Limb (tissue), 2 donors: ENCODE results near the gene TMEM63B.

ENCODE experiments used
- DNase-seq, 2 donors: peaks; one replicate each; pipeline ENCODE4 v3.0.0-alpha.2; 2016; ENCODE audit errors: extremely low spot score in 2 of 2

The TMEM63B gene

GRCh38 chr6:44117397-44118128, 9.8 kb upstream of the TMEM63B start:
- DNase-seq: no peak

- no peak for DNase-seq
These were observed 7.6 kb upstream of the TMEM63B start for GRCh38 chr6:44119704-44120262.

DNA sequence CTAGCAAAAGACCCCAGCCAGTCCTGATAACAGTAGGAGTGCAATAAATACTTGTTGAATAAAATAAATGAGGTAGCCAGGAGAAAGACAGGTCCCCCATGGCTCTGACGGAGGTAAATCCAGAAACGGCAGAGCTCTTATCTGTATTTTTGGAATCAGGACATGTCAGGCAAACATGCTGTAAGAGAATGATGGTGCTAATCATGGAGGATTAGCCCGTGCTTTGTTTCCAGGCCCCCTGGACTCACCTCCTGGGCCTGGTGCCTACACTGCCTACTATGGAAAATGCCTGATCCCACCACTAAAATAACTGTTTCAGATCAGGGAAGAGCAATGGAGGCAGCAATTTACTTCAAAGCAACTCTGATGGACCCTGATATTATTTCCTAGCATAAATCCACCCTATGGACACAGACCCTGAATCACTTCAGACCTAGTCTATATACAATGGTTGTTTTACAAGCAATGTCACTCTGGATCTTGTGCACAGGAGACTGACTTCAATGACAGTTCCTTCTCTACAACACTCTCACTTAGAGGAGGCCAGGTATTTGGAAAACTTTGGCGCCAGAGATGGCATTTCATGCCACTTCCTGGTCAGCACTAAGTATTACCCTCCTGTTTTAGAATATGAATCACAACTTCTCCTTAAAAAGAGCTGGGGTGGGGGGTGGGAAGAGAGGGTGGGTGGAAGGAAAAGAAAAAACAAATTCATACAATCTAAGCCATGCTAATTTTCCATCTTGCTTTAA, 6.5 kb upstream of the TMEM63B start:
- no peak for DNase-seq

GRCh38 chr6:44122801-44123200, 4.6 kb upstream of the TMEM63B start:
- DNase-seq: no peak

DNA sequence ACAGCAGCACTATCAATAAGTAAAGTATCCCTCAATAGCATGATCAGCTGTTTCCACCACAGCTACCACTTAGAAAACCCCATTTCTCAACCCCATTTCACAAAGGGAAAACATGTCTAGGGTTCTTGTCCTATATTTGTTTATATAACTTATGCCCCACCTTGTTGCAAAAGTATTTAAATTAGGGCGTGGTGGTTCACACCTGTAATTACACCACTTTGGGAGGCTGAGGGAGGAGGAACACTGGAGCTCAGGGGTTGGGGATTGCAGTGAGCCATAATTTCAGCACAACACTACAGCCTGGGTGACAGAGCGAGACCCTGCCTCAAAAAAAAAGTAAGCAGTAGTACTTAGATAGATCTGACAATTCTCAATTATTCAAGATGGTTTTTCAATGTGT, 3.8 kb upstream of the TMEM63B start:
- DNase-seq: no peak

DNA sequence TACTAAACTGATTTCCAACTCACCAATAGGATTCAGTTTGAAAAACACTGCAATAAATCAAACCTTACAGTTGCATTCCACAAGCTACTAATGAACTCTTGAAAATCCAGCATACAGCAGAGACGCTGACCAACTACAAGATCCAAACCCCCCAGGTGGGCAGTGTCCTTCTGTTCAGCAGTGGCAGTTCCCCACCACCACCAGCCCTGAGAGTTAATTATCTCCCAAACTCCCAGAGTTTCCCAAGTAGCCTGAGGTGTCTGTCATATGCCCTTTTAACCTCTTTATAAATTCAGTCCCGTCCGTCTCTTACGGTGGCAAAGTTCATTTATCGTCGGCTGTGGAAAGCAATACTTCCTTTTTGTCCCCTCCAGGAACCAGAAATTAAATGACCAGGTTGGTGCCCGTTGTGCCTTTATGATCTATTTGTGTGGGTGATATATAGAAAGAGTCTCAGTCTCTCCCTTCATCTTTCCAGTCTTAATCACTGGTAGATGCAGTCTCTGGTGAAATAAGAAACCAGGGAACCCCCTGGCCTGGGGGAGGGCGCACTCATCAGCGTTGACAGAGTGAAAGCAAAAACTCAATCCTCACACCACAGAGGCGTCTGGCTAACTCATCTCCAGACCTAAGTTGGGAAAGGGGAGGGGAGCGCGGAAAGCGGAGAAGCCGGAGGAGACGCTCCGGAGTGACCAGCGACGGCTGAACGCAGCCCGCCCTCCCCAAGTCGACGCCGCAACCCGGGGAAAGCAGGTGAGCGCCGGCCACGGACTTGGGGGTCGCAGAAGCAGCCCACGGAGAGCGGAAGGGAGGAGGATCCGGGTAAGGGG, 819 bp upstream of the TMEM63B start:
- peak in 1 of 2 donors; percentile 47 for DNase-seq

GRCh38 chr6:44128020-44128917, 915 bp downstream of the TMEM63B start:
- peak in 1 of 2 donors; percentile 61 for DNase-seq

GRCh38 chr6:44129841-44130322, 2.5 kb downstream of the TMEM63B start:
- DNase-seq: no peak

DNA sequence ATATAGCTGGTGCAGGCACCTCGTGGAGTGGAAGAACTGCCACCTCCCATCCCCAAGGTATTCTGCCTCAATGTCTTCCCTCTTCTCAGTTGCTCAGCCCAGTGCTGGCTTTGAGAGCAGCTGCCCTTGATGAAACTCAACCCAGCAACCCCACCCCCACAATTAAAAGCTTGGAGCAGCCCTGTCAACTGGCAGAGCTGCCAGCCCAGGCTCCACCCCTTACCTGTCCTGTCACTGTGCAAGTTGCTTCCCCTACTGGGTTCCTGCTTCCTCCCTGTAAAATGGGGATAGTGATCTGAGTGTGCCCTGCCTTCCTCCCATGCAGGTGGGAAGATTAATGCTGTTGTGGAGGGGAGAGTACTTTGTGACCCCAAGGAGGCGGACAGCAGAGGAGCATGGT, 4.5 kb downstream of the TMEM63B start:
- DNase-seq: no peak

- DNase-seq: no peak
These were observed 5.1 kb downstream of the TMEM63B start for GRCh38 chr6:44132476-44132875.

- DNase-seq: peak in 1 of 2 donors; percentile 68
These were observed 5.9 kb downstream of the TMEM63B start for GRCh38 chr6:44133003-44133931.

DNA sequence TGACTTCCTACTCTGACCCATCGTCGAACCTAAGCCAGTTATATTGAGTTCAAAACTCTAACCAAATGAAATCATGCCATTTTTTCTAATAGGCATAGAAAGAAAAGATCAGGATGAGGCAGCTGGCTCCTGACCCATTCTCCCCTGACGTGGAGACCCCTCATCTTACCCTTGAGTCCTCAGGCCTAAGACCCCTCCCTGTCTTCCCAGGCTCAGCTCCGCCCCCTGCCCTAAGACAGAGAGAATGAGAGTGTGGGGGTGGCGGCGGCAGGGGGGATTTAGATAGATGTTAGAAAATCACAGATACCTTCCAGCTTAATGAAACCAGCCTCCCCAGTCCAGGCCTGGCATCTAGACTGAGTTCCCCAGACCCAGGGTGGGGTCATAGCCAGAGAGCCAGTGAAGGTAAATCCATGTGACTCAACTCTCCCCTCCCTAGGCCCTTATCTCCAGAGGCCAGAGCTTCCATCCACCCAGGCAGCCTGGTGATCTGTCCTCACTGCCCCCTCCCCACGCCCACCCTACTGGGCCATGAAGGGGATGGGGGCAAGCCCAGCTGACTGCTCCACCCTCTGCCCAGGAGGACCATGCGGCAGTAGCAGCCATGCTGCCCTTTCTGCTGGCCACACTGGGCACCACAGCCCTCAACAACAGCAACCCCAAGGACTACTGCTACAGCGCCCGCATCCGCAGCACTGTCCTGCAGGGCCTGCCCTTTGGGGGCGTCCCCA, 6.8 kb downstream of the TMEM63B start:
- no peak for DNase-seq

DNA sequence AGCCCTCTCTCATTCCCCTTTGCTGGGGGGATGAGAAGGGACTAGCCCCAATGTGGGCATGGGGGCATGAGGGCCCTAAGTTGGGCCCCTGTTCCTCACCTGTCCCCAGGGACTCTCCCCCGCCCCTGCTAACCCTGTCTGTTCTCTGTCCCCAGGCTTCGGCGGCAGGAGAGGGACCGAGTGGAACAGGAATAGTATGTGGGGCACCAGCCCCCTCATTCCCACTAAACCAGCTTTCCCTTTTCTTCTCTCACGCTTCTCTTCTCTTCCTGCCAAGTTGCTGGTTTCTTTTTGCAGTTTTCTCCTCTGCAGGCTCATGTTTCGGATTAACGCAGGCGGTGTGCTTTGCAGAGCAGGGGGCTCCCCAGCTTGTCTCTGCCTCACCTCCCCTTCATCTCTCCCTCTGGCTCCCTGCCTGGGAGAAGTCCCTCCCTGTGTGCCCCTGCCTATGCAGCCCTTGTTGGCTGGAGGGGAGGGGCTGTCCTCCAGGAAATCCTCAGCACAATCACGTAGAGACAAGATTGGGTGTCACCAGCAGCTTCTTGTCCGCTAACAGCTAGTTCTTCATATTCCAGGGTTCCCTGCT, 7.9 kb downstream of the TMEM63B start:
- peak in 1 of 2 donors; percentile 63 for DNase-seq

DNA sequence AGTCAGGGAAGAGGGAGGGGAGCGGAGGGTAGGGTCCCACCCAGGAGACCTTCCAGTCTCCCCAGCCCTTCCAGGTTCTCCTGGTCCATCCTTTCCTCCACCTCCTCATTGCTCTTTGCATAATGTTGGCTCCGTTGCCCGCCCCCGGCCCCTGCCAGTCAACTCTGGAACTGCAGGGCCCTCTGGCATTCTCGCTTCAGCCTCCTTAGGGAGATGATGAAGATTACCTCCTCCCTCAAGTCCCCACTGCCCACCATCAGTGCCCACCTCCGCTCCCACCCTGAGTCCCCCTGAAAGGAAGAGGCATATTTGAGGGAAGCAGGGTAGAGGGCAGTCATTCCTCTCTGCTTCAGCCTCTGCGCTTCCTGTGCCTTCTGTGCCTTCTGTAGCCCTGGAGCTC, 8.5 kb downstream of the TMEM63B start:
- DNase-seq: no peak

DNA sequence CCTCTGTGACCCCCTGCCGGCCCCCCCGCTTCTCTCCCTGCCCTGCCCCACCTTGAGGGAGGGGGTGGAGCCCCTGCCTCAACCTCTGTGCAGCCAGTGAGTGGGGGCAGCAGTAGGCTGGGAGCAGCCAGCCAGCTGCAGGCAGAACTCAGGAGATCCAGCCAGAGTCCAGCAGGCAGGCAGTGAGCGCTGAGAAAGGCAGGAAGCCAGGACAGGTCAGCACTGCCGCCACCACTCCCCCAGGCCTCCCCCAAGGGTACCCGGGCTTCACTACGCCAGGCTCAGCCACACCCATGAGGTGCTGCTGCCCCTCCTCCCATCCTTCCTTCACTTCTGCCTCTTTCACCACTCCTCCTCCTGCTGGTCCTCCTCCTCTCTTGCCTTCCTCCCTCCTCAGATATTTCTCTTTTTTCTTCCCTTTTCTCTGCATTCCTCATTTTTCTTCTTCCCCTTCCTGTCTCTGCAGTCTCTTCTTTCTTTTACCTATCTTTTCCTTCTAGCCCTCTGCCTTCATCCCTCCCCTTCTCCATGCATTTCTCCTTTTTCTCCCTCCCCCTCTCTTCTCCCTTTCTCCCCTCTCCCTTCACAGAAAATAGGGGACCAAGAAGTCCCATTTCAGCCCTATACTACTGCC, 11.5 kb downstream of the TMEM63B start:
- DNase-seq: no peak

- DNase-seq: no peak
These were observed 12.0 kb downstream of the TMEM63B start for GRCh38 chr6:44139351-44139743.

- no peak for DNase-seq
These were observed 15.5 kb downstream of the TMEM63B start for GRCh38 chr6:44142835-44143234.

GRCh38 chr6:44143731-44144130, 16.4 kb downstream of the TMEM63B start:
- DNase-seq: no peak
